IMR-90 (cell line): ENCODE data around the gene ROBO3.

ENCODE experiments used
- BHLHE40 ChIP-seq: fragments of 150-350 bp; IDR thresholded peaks from 2 replicates; pipeline ENCODE4 v1.6.1; 2016; ENCODE audit warnings: mild to moderate bottlenecking, low read depth, low read length
- CEBPB ChIP-seq: IDR thresholded peaks from 2 replicates; pipeline ENCODE4 v1.6.1; 2012; ENCODE audit warnings: low read depth, low read length, improper control_type of control experiment
- CHD1 ChIP-seq: IDR thresholded peaks from 2 replicates; pipeline ENCODE4 v1.6.1; 2012; ENCODE audit warnings: low read depth, low read length, improper control_type of control experiment
- POLR2A ChIP-seq: IDR thresholded peaks from 2 replicates; pipeline ENCODE4 v1.6.1; 2012; ENCODE audit warnings: mild to moderate bottlenecking, low read depth, low read length
- RAD21 ChIP-seq: IDR thresholded peaks from 2 replicates; pipeline ENCODE4 v1.6.1; 2012; ENCODE audit warnings: low read length, improper control_type of control experiment
- SMC3 ChIP-seq: fragments of 150-350 bp; IDR thresholded peaks from 2 replicates; pipeline ENCODE4 v1.6.1; 2016; ENCODE audit warnings: low read depth, mild to moderate bottlenecking, antibody characterized with exemption, low read length, moderate library complexity
- USF2 ChIP-seq: fragments of 150-350 bp; IDR thresholded peaks from 2 replicates; pipeline ENCODE4 v1.6.1; 2017; ENCODE audit warnings: mild to moderate bottlenecking, antibody characterized with exemption, low read length, low read depth
- TF ChIP-seq, protein P1 (sequence below): conservative IDR thresholded peaks from 2 replicates; pipeline ENCODE4 v1.5.1; 2012; ENCODE audit warnings: mild to moderate bottlenecking, low read depth, low read length, improper control_type of control experiment

- TF ChIP-seq, protein P1, sequence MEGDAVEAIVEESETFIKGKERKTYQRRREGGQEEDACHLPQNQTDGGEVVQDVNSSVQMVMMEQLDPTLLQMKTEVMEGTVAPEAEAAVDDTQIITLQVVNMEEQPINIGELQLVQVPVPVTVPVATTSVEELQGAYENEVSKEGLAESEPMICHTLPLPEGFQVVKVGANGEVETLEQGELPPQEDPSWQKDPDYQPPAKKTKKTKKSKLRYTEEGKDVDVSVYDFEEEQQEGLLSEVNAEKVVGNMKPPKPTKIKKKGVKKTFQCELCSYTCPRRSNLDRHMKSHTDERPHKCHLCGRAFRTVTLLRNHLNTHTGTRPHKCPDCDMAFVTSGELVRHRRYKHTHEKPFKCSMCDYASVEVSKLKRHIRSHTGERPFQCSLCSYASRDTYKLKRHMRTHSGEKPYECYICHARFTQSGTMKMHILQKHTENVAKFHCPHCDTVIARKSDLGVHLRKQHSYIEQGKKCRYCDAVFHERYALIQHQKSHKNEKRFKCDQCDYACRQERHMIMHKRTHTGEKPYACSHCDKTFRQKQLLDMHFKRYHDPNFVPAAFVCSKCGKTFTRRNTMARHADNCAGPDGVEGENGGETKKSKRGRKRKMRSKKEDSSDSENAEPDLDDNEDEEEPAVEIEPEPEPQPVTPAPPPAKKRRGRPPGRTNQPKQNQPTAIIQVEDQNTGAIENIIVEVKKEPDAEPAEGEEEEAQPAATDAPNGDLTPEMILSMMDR: no peak
- TF ChIP-seq CEBPB: no peak
- no peak for TF ChIP-seq BHLHE40
- TF ChIP-seq CHD1: no peak
- TF ChIP-seq POLR2A: no peak
- TF ChIP-seq RAD21: no peak
- no peak for TF ChIP-seq USF2
- TF ChIP-seq SMC3: no peak
Measured at GRCh38 chr11:124861670-124862069, 3.6 kb upstream of the ROBO3 start.
